Fibroblast of skin of abdomen (primary cell): ENCODE data around the gene G0S2. TPM values are rescaled to one million over a fixed set of nuclear protein-coding genes. Genes with fewer than 3 reads are reported as not detected.

Source experiments
- DNase-seq: peaks from one replicate; pipeline ENCODE4 v3.0.0-alpha.2; 2013
- polyA plus RNA-seq, 2 experiments: library from polyadenylated mRNA; unstranded; fragments of 120-200 nt; gene quantifications; one replicate each; pipeline ENCODE4 v1.2.1, GENCODE V29; 2013; ENCODE audit not compliant: insufficient read length in 2 of 2

Gene G0S2
- polyA plus RNA-seq (2013, experiment 1 of 2; ENCODE audit: insufficient read length), result 3.4 TPM
- 3.7 TPM for polyA plus RNA-seq (2013, experiment 2 of 2; ENCODE audit: insufficient read length)

- no peak for DNase-seq
These were observed at the start of gene G0S2 for GRCh38 chr1:209674957-209675564. Gene G0S2 (plus strand): TSS chr1:209675412. CDS start chr1:209675685, 273 bp downstream.

- no peak for DNase-seq
These were observed 49.4 kb upstream of the G0S2 start for GRCh38 chr1:209625791-209626285.

- DNase-seq, result no peak
These were observed 48.7 kb upstream of the G0S2 start for GRCh38 chr1:209626346-209627026.

- DNase-seq, result no peak
These were observed 48.0 kb upstream of the G0S2 start for GRCh38 chr1:209627027-209627731.

GRCh38 chr1:209627732-209628196 is 47.4 kb upstream of the G0S2 start:
- DNase-seq, result peak; percentile 68

GRCh38 chr1:209628618-209629299 is 46.5 kb upstream of the G0S2 start:
- no peak for DNase-seq

- DNase-seq, result no peak
These were observed 45.4 kb upstream of the G0S2 start for GRCh38 chr1:209629621-209630382.

- DNase-seq, result no peak
These were observed 44.6 kb upstream of the G0S2 start for GRCh38 chr1:209630383-209631225.

- peak; percentile 84 for DNase-seq
These were observed 41.7 kb upstream of the G0S2 start for GRCh38 chr1:209633335-209633997.

GRCh38 chr1:209634005-209634737 is 41.0 kb upstream of the G0S2 start:
- DNase-seq, result no peak

- no peak for DNase-seq
These were observed 39.4 kb upstream of the G0S2 start for GRCh38 chr1:209635850-209636249.

GRCh38 chr1:209641832-209642172 is 33.4 kb upstream of the G0S2 start:
- DNase-seq, result no peak

GRCh38 chr1:209642816-209643215 is 32.4 kb upstream of the G0S2 start:
- no peak for DNase-seq

- DNase-seq, result peak; percentile 31
These were observed 31.8 kb upstream of the G0S2 start for GRCh38 chr1:209643285-209644020.

- DNase-seq, result no peak
These were observed 29.4 kb upstream of the G0S2 start for GRCh38 chr1:209645574-209646452.

- peak; percentile 68 for DNase-seq
These were observed 28.7 kb upstream of the G0S2 start for GRCh38 chr1:209646558-209646957.

- DNase-seq, result no peak
These were observed 28.1 kb upstream of the G0S2 start for GRCh38 chr1:209647156-209647555.

- no peak for DNase-seq
These were observed 26.9 kb upstream of the G0S2 start for GRCh38 chr1:209648346-209648745.
